NT2/D1 (cell line): ENCODE data around the gene SHROOM2.

Experiments used
- DNase-seq: peaks from one replicate; pipeline ENCODE4 v3.0.0-alpha.2; 2011; ENCODE audit warnings: low read depth, low spot score
- H3K27me3 ChIP-seq: 2 replicates; pipeline ENCODE4 v1.6.0; 2011; ENCODE audit warnings: mild to moderate bottlenecking; ENCODE audit not compliant: insufficient read length, insufficient read depth
- H3K36me3 ChIP-seq: 2 replicates; pipeline ENCODE4 v1.6.1; 2011; ENCODE audit warnings: mild to moderate bottlenecking, low read length, mixed read lengths; ENCODE audit not compliant: insufficient read depth, insufficient read length
- H3K4me1 ChIP-seq: 2 replicates; pipeline ENCODE4 v1.5.1; 2011; ENCODE audit not compliant: insufficient read depth, insufficient read length
- H3K4me3 ChIP-seq: 2 replicates; pipeline ENCODE4 v1.5.1; 2011; ENCODE audit warnings: low read depth; ENCODE audit not compliant: insufficient read length
- H3K9ac ChIP-seq: 2 replicates; pipeline ENCODE4 v1.6.0; 2011; ENCODE audit warnings: low read depth; ENCODE audit not compliant: insufficient read length
- H3K9me3 ChIP-seq: 2 replicates; pipeline ENCODE4 v1.5.1; 2011; ENCODE audit warnings: mild to moderate bottlenecking, low read length; ENCODE audit not compliant: insufficient read depth
- SUZ12 ChIP-seq: IDR thresholded peaks from 2 replicates; pipeline ENCODE4 v1.6.1; 2011; ENCODE audit not compliant: insufficient read length, insufficient read depth; ENCODE audit errors: extremely low read depth
- YY1 ChIP-seq: IDR thresholded peaks from 2 replicates; pipeline ENCODE4 v1.6.1; 2011; ENCODE audit not compliant: insufficient read length, insufficient read depth
- ZNF274 ChIP-seq: IDR thresholded peaks from 2 replicates; pipeline ENCODE4 v1.6.1; 2011; ENCODE audit warnings: mild to moderate bottlenecking, low read depth, low read length

SHROOM2 gene

GRCh38 chrX:9887659-9888297 lies 101.5 kb downstream of the SHROOM2 start:
- DNase-seq: no peak
- no peaks in the 10 kb centered on the region for H3K27me3 ChIP-seq
- H3K36me3 ChIP-seq: peaks cover 18% of the 10 kb centered on the region
- H3K9ac ChIP-seq: no peak overlapping the region
- no peaks in the 10 kb centered on the region for H3K4me1 ChIP-seq
- no peaks in the 10 kb centered on the region for H3K9me3 ChIP-seq
- no peak for TF ChIP-seq YY1
- TF ChIP-seq SUZ12: no peak
- TF ChIP-seq ZNF274: no peak
- H3K4me3 ChIP-seq: no peak overlapping the region

DNA sequence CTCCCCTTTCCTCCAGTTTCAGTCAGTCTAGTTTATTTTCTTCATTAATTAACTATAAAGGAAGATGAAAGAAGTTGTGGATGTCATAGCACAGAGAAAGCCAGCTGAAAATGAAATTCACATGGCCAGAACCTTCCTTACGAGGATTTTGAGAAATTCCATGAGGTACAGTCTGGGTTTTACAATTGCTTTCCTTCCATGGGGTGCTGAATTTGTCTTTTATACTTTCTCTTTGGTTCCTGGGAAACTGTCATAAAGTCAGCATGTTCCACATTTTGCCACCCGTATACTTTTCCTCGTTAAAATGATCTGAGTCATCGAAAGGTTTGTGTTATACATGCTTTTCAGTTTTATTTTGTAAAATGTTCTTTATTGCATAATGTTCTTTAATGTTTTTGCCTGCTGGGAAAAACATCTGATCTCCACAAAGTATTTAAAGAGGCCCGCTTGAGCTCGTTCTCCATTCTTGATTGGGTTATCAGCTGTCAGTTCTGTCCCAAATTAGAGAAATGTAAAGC lies 102.8 kb downstream of the SHROOM2 start:
- no peak for DNase-seq
- TF ChIP-seq SUZ12 (no peak), YY1 (no peak), ZNF274 (no peak)
- Histone ChIP-seq H3K9me3 (no peaks in the 10 kb centered on the region), H3K36me3 (peaks cover 24% of the 10 kb centered on the region), H3K9ac (no peak overlapping the region), H3K4me3 (no peak overlapping the region), H3K27me3 (no peaks in the 10 kb centered on the region), H3K4me1 (peaks cover 2% of the 10 kb centered on the region)

- TF ChIP-seq YY1 (no peak), ZNF274 (no peak), SUZ12 (no peak)
- no peaks in the 10 kb centered on the region for H3K9me3 ChIP-seq
- no peaks in the 10 kb centered on the region for H3K27me3 ChIP-seq
- H3K9ac ChIP-seq: no peak overlapping the region
- DNase-seq: no peak
- peaks cover 37% of the 10 kb centered on the region for H3K36me3 ChIP-seq
- peaks cover 2% of the 10 kb centered on the region for H3K4me1 ChIP-seq
- no peak overlapping the region for H3K4me3 ChIP-seq
Measured at GRCh38 chrX:9890681-9891091, 104.5 kb downstream of the SHROOM2 start.

GRCh38 chrX:9895225-9895912 lies 109.1 kb downstream of the SHROOM2 start:
- no peak overlapping the region for H3K9ac ChIP-seq
- no peaks in the 10 kb centered on the region for H3K27me3 ChIP-seq
- TF ChIP-seq ZNF274 (no peak), YY1 (no peak), SUZ12 (no peak)
- no peak for DNase-seq
- peaks cover 64% of the 10 kb centered on the region for H3K36me3 ChIP-seq
- peaks cover 2% of the 10 kb centered on the region for H3K4me1 ChIP-seq
- H3K9me3 ChIP-seq: no peaks in the 10 kb centered on the region
- H3K4me3 ChIP-seq: no peak overlapping the region

DNA sequence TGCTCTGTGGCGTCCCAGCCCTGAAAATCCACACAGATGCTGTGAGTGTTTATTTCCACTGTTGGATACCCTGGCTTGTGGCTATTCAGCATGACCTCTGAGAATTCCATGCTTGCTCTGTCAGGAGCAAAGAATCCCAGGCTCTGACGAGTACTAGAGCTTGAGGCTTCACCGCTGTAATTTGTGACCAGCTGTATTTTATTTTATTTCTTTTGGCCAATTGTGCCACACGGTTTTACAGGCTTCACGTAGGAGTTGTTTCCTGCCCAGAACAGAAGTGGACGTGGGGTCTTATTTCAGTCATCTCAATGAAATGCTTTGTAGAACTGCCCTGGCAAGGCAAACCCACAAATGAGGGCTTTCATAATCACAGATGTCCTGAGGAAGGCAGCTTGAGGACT lies 111.5 kb downstream of the SHROOM2 start:
- H3K9me3 ChIP-seq: no peaks in the 10 kb centered on the region
- H3K27me3 ChIP-seq: no peaks in the 10 kb centered on the region
- DNase-seq: no peak
- TF ChIP-seq ZNF274 (no peak), YY1 (no peak), SUZ12 (no peak)
- H3K4me1 ChIP-seq: peaks cover 2% of the 10 kb centered on the region
- H3K36me3 ChIP-seq: peaks cover 54% of the 10 kb centered on the region
- no peak overlapping the region for H3K9ac ChIP-seq
- no peak overlapping the region for H3K4me3 ChIP-seq

DNA sequence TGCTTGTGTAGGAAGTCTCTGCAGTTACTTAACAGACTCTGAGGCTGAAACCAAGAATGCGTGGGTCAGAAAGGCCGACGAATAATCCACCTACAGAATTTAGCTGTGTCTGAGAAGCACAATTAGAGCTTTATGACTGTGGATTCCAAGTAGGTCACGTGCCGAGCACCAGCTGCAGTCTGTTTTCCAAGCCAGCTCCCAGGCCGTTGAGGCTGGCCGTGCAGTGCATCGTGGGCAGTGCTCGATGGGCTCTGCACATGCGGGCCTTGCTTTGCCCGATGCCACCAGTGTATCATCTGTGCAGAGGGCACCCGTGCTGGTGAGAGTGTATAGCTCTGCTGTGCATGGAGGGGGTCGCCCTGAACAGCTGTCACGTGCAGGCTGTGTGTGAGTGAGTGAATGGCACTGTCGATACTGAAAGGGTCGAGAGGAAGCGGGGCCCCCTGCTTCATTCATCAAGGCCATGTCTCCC lies 113.4 kb downstream of the SHROOM2 start:
- Histone ChIP-seq H3K9ac (no peak overlapping the region), H3K4me1 (no peaks in the 10 kb centered on the region), H3K36me3 (peaks cover 48% of the 10 kb centered on the region), H3K9me3 (no peaks in the 10 kb centered on the region), H3K27me3 (no peaks in the 10 kb centered on the region), H3K4me3 (no peak overlapping the region)
- no peak for DNase-seq
- TF ChIP-seq YY1: no peak
- TF ChIP-seq SUZ12: no peak
- TF ChIP-seq ZNF274: no peak

GRCh38 chrX:9902656-9903055 lies 116.4 kb downstream of the SHROOM2 start:
- H3K27me3 ChIP-seq: no peaks in the 10 kb centered on the region
- no peak for DNase-seq
- H3K36me3 ChIP-seq: peaks cover 35% of the 10 kb centered on the region
- peaks cover 4% of the 10 kb centered on the region for H3K4me1 ChIP-seq
- no peak overlapping the region for H3K4me3 ChIP-seq
- H3K9ac ChIP-seq: no peak overlapping the region
- TF ChIP-seq YY1 (no peak), ZNF274 (no peak), SUZ12 (no peak)
- H3K9me3 ChIP-seq: no peaks in the 10 kb centered on the region
